ENCODE results near the gene SLC25A17. TPM values are rescaled to one million over a fixed set of nuclear protein-coding genes. Genes with fewer than 3 reads are reported as not detected.
"Not testable (repeated sequence)": the region's sequence is repeated elsewhere in the genome, so short reads cannot be mapped to it uniquely, and the experiment has no call there.

The SLC25A17 gene
- total RNA-seq, 1 donor from 2014 or later = 30.1 TPM

GRCh38 chr22:40829131-40829530 is 10.0 kb upstream of the SLC25A17 start:
- H3K9me3 Mint-ChIP-seq = no peaks in the 10 kb centered on the region
- DNase-seq (ENCODE audit: low spot score in 2 of 2, unreplicated experiment in 2 of 2) = no peak
- no peak overlapping the region for H3K4me3 Mint-ChIP-seq
- peak overlapping the region; percentile 55 for H3K27ac Mint-ChIP-seq
- peaks cover 29% of the 10 kb centered on the region for H3K36me3 Mint-ChIP-seq
- H3K27me3 Mint-ChIP-seq (ENCODE audit: low read depth) = no peaks in the 10 kb centered on the region
- H3K4me1 Mint-ChIP-seq = peaks cover 9% of the 10 kb centered on the region
- no peak for TF ChIP-seq CTCF (IDR thresholded peaks at IDR 0.05; ENCODE audit: unreplicated experiment)

- Mint-ChIP-seq H3K4me1 (peaks cover 9% of the 10 kb centered on the region), H3K4me3 (no peak overlapping the region), H3K36me3 (peaks cover 27% of the 10 kb centered on the region), H3K27me3 (ENCODE audit: low read depth) (no peaks in the 10 kb centered on the region), H3K9me3 (no peaks in the 10 kb centered on the region), H3K27ac (peak overlapping the region; percentile 79)
- no peak for TF ChIP-seq CTCF (IDR thresholded peaks at IDR 0.05; ENCODE audit: unreplicated experiment)
- no peak for DNase-seq (ENCODE audit: low spot score in 2 of 2, unreplicated experiment in 2 of 2)
These were observed 8.0 kb upstream of the SLC25A17 start for GRCh38 chr22:40826984-40827741.

- Mint-ChIP-seq H3K36me3 (peaks cover 25% of the 10 kb centered on the region), H3K27ac (peak overlapping the region; percentile 79)
- H3K9me3 Mint-ChIP-seq; H3K4me1 Mint-ChIP-seq; H3K4me3 Mint-ChIP-seq; DNase-seq (ENCODE audit: low spot score in 2 of 2, unreplicated experiment in 2 of 2); H3K27me3 Mint-ChIP-seq (ENCODE audit: low read depth): not testable (repeated sequence)
These were observed 7.1 kb upstream of the SLC25A17 start for GRCh38 chr22:40826292-40826691.

GRCh38 chr22:40823426-40823825 is 4.3 kb upstream of the SLC25A17 start:
- no peak for DNase-seq (ENCODE audit: low spot score in 2 of 2, unreplicated experiment in 2 of 2)
- peak overlapping the region; percentile 19 for H3K27ac Mint-ChIP-seq
- peaks cover 20% of the 10 kb centered on the region for H3K4me1 Mint-ChIP-seq
- no peak for TF ChIP-seq CTCF (IDR thresholded peaks at IDR 0.05; ENCODE audit: unreplicated experiment)
- H3K36me3 Mint-ChIP-seq = peaks cover 11% of the 10 kb centered on the region
- no peaks in the 10 kb centered on the region for H3K27me3 Mint-ChIP-seq (ENCODE audit: low read depth)
- H3K4me3 Mint-ChIP-seq = no peak overlapping the region
- no peaks in the 10 kb centered on the region for H3K9me3 Mint-ChIP-seq

- peak overlapping the region; percentile 96 for H3K27ac Mint-ChIP-seq
These were observed 524 bp upstream of the SLC25A17 start for GRCh38 chr22:40819599-40820140.

More at GRCh38 chr22:40819599-40820140, 524 bp upstream of the SLC25A17 start:
- H3K36me3 Mint-ChIP-seq = peaks cover 16% of the 10 kb centered on the region
- H3K4me1 Mint-ChIP-seq = peaks cover 26% of the 10 kb centered on the region
- TF ChIP-seq CTCF (IDR thresholded peaks at IDR 0.05; ENCODE audit: unreplicated experiment) = no peak
- H3K9me3 Mint-ChIP-seq = no peaks in the 10 kb centered on the region
- no peaks in the 10 kb centered on the region for H3K27me3 Mint-ChIP-seq (ENCODE audit: low read depth)
- DNase-seq (ENCODE audit: low spot score in 2 of 2, unreplicated experiment in 2 of 2) = no peak
- peak overlapping the region; percentile 95 for H3K4me3 Mint-ChIP-seq
